GM18498 (cell line): ENCODE measurements around the gene ASS1.

Source experiments
- ATAC-seq: cut with Tn5 transposase; IDR thresholded peaks from one replicate; pipeline ENCODE4 v1.9.1; 2021; ENCODE audit warnings: mild to moderate bottlenecking, moderate library complexity; ENCODE audit not compliant: unreplicated experiment

ASS1 gene

DNA sequence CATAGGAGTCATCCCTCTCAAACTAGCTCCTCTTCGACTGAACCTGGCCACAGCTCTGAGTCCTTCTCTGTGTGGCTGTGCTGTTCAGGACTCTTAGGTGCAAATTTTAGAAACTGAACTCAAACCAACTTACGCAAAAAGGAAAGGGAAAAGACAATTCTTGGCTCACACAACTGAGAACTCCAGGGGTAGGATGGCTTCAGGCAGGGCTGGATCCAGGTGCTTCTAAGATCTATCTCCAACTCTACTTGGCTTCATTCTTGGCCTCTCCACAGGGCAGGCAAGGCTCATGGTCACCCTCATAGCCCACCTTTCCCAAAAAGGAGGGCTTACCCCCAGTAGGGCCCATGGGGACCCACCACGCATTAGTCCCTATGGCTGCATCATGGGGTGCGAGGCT, 8.1 kb downstream of the ASS1 start:
- ATAC-seq: no peak

DNA sequence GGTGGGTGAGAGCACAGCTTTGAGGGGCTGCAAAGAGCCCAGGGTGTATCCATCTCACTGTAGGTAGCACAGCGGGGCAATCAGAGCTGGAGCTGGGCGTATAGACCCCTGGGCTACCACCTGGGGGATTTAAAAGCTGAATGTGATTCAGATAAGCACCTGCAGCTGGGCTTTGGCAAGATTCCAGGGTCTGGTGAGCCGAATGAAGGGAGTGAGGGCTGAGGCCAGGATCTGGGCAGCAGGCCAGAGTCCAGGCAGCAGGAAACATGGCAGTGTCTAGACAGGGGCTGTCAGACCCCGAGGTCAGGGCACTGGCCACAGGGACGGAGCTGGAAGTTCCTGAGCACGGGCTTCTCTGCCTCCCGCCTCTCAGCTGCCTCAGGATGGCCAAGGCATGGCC, 8.7 kb downstream of the ASS1 start:
- no peak for ATAC-seq

- no peak for ATAC-seq
These were observed 9.5 kb downstream of the ASS1 start for GRCh38 chr9:130454096-130454811.

- no peak for ATAC-seq
These were observed 10.1 kb downstream of the ASS1 start for GRCh38 chr9:130454812-130455325.

- ATAC-seq: no peak
These were observed 13.5 kb downstream of the ASS1 start for GRCh38 chr9:130458027-130458803.

- ATAC-seq: no peak
These were observed 14.0 kb downstream of the ASS1 start for GRCh38 chr9:130458804-130459067.

DNA sequence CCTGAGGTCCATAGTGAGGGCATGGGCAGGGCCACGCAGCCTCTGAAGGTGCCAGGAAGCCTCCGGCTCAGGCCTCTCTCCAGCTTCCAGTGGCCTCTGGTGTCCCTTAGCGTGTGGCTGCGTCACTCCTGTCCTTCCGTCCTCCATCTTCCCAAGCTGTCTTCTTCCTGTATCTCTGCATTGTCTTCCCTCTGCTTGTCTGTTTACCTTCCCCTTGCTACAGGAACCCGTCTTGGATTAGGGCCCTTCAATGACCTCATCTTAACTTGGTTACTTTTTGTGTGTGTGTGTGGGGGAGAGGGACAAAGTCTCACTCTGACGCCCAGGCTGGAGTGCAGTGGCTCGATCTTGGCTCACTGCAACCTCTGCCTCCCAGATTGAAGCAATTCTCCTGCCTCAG, 14.4 kb downstream of the ASS1 start:
- ATAC-seq: no peak

GRCh38 chr9:130459941-130460669, 15.3 kb downstream of the ASS1 start:
- ATAC-seq: no peak

- no peak for ATAC-seq
These were observed 16.5 kb downstream of the ASS1 start for GRCh38 chr9:130461218-130461630.

- ATAC-seq: no peak
These were observed 17.0 kb downstream of the ASS1 start for GRCh38 chr9:130461731-130462130.

GRCh38 chr9:130462685-130463540, 18.2 kb downstream of the ASS1 start:
- no peak for ATAC-seq

GRCh38 chr9:130463763-130464745, 19.3 kb downstream of the ASS1 start:
- no peak for ATAC-seq

GRCh38 chr9:130465383-130466096, 20.8 kb downstream of the ASS1 start:
- ATAC-seq: no peak

DNA sequence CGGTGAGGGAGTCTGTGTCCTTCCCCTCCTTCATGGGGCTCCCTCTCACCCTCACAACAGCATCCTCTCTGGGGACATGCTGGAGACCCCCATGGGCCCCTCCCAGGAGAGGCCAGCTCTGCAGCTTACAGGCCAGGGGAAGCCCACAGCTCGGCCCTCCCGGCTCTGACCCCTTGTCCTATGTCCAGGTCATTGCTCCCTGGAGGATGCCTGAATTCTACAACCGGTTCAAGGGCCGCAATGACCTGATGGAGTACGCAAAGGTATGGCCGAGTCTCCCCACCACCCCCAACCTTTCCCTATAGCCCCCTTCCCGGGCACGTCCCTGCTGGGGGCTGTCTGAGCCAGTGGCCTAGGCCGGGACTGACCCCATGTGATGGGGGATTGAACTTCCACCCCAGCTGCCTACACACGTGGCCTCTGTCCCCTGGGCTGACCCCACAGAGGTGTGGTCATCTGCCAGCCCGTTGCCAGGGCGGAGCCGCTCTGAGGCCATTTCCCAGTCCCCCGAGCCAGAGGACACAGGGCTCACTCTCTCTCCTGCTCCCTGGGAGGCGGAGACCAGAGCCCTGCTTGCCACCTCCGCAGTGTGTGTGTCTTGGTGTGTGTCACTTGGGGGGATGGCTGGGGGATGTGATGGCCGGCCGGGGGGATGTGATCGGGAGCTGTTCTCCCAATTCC, 21.9 kb downstream of the ASS1 start:
- no peak for ATAC-seq

DNA sequence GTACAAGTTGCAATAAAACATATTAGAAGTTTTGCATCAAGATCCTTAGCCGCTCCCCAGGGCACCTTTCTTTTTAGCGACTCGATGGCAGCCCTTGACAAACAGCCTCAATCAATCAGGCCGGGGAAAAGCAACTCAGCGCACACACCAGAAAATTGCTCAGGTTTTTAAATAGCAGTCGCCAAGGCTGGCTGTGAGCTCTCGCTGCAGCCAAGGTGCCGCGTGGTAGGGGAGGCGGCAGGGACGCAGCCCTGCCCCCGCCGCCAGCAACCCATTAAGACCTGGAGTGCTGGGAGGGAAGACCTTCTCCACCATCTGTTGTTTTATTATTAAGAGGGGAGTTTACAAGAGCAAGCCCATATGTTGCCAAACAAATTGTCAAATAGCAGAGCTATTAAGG, 22.6 kb downstream of the ASS1 start:
- no peak for ATAC-seq

- ATAC-seq: no peak
These were observed 23.8 kb downstream of the ASS1 start for GRCh38 chr9:130468566-130468965.

DNA sequence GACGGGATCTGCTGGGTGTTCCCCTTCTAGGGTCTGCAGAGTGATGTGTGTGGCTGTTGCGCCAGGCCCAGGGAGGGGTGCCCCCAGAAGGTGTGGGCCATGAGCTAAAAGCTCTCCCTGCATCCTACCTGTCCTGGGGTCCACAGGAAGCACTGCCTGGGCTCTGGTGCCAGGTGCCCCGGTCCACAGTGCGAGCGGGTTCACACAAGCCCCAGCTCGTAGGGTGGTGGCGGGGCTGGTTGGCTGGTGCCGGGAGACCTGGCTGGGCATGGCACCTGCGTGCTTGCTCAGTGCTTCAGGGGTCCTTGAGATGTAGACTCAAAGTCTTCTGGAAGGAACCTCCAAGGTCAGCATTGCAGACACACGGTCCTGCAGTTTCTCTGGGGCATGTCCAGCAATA, 25.5 kb downstream of the ASS1 start:
- ATAC-seq: no peak

- ATAC-seq: no peak
These were observed 26.2 kb downstream of the ASS1 start for GRCh38 chr9:130470950-130471349.
